ENCODE measurements around the gene NR4A1.

The NR4A1 gene

DNA sequence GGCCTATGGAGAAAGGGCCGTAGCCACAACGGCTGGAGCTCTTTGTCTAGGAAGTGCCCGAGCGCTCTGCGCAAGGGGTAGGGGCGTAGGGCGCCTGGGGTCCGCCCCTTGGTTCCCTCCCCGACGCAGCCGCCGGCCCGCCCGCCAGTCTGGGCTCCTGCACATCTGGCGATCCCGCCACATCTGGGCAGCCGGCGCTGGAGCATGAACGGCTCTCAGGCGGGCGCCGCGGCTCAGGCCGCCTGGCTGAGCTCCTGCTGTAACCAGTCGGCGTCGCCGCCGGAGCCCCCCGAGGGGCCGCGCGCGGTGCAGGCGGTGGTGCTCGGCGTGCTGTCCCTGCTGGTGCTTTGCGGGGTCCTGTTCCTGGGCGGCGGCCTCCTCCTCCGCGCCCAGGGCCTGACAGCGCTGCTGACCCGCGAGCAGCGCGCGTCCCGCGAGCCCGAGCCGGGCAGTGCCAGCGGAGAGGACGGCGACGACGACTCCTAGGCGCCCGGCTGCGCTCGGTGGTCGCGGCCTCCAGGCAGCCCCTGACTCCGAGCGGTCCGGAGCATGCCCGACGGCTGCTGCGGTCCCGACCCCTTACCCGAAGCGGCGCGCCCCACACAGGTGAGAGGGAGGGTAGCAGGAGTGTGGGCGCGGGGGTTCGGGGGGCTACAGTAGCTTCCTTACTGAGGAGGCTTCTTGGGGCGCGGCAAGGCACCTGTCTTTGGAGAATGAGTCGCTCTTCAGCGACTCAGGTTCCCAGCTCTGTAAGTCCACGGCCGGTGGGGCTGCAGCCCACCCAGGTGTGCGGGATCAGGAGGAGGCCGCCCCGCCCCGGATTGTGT lies 28.5 kb downstream of the NR4A1 start, which contains the start of gene SMIM41:
TSS of gene SMIM41 (plus strand) at position 129 of the 827 bp plus-strand sequence. CDS start at position 205, 76 bp downstream.
- no peak for DNase-seq

DNA sequence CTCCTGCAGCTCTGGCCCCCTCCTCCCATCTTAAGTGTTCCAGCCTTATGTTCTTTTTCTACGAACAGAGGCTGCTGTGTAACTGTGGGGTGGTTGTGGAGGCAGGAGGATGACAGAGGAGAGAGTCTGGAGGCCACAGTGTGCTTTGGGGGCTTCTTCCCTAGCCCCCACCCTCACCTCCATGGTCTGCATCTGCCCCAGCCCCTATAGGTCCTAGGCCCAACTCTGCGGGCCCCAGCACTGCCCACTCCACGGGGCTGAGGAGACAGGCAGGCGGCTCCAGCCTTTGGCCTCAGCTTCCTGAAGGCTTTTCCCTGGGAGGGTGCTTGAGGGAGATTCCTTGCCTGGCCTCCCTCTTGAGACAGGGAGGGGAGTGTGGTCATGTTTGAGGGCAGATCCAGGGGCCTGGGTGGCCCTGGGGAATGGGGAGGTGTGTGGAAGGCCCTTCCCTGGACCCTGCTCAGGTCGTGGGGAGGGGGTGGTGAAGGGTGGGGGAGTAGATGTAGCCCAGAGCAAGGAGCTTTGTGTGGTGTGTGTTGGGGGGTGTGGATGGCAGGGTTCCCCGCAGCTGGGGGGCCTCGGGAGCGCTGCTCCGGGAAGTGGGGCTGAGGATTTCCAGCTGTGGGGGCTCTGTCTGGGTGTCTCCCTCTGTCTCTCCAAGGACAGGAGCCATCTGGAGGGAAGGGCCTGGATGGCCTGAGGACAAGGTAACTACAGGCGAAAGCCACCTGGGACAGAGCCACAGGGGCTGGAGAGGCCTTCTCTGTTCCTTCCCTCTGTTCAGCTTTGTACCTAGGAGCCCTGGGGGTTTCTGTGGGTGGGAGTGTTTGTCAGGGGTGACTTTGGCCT lies 29.4 kb downstream of the NR4A1 start:
- DNase-seq, result no peak

DNA sequence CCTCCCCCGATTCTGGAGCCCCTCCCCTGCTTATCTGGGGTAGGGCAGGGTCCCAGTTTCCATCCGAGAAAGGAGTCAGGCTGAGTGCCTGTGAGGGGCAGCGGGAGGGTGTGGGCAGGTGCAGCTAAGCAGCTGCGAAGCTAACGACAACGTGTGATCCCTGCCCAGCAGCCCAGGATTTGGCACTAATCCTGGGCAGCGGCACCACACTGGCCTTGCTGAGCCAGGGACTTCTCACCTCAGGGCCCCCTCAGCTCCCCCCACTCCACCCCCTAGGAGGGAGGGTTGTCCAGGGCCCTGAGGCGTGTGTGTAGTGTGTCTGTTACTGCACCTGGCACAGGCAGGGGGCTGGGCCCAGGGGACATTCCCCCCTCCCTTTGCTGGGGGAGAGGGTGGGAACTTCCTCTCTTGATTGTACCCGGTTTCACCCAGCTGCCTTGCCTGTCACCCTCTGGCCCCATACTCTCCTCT lies 30.1 kb downstream of the NR4A1 start:
- DNase-seq, result no peak

DNA sequence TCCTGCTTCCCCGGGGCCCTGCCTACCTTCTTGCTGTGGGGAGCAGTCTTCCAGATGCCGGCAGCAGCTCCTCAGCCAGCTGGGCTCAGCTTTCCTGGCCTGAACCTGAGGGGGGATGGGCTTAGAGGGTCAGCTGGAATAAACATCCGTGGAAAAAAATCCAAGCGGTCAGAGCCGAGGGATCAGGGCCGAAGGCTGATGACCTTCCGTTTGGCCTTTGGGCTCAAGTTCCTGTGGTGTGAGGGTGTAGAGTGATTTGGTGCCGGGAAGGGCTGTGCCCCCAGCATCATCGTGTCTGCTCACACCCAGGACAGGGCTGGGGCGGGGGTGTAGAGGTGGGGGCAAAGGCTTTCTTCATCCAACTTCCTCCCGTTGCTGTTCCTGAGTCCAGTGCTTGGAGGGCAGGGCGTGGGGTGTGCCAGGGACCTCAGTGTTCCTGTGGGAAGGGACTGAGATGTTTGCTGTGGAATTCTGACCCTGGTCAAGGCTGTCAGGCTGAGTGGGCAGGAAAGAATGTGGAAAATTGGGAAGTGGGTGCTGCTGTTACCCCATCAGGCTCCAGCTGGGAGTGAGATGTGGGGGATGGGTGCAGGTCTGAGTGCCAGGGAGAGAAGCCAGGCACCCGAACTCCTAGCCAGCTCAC lies 30.9 kb downstream of the NR4A1 start:
- peak; percentile 12 for DNase-seq

DNA sequence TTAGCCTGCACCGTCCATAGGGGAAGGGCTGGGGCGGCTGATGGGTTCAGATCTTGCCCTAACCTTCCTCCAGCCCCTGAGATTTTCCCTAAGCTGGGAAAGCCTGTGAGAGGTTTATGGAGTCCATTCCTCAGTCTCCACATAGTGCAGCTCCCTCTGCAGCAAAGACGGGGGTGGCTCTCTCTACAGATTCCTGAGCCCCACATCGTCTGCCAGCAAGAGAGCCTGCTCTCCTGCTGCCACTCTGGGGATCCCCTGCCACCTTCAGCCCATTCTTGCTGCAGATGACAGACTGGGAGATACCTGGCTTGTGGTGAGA lies 31.4 kb downstream of the NR4A1 start:
- DNase-seq, result no peak

DNA sequence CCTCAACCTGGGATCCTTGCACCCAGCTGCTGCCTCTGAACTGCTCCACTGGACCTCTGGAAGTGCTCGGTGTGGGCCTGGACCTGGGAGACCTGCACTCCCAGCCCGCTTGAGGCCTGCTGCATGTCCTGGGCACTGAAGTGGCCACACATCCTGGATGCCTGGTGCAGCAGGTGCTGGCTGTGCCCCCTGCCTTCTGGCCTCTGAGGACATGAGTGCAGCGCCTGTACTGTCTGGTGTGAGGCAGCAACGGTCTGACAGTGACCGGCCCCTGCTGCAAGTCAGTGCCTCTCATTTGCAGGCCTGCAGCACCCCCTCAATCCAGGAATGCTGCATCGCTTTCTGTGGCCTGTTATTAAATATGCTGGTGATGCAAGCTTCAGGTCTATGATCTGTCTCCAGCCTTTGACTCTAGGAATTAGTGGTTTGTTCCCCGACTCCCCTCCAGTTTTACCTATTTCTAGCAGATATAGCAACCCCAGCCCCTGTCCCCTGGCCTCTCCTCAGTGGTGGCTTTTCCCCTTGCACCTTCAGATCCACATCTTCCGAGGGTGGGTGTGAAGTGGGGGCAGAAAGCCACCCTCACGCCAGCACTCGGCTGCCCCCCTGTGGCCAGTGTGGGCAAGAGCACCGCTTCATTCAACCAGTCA lies 31.9 kb downstream of the NR4A1 start:
- peak; percentile 44 for DNase-seq

DNA sequence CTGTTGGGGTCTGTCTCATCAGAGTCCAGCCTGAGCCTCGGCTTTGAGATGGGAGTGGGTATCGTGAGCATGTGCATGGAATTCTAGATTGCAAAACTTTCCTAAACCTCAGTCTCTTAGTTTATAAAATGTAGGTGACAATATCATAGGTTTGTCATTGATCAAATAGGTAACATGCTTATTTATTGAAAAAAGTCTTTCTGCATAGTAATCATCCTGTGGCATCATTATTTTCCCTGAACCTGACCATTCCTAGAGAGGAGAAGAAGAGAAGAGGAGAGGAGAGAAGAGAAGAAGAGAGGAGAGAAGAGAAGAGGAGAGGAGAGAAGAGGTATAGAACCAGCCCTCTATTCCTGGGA lies 32.4 kb downstream of the NR4A1 start:
- DNase-seq, result no peak

DNA sequence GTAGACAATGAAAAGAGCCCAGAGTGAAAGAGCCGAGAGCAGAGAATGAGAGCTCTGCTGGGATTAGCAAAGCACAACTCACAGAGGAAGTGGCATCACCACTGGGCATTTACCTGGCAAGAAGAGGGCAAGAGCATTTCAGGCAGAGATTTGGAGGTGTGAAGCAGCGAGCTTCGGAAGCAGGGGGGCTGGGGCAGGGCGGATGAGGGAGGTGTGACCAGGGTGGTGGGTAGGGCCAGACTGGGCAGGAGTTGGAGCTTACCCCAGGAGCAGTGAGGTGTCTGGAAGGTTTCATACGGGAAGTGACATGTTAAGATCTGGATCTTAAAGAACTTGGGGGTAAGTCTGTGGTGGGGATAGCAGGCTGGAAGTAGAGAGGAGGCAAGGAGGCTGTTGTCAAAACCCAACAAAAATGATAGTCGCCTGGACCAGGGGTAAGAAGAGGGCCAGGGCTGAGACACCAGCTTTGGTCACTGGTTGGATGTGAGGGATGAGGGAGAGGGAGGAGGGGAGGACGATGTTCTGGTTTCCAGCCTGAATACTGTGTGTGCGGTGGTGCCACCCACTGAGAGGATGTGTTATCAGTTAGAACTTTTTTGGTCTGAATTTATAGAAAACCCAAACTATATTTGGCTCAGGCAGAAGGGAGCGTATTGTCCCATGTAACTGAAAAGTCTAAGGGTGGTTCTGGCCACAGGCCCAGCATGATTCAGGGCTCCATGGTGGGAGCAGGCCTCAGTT lies 33.4 kb downstream of the NR4A1 start:
- no peak for DNase-seq

DNA sequence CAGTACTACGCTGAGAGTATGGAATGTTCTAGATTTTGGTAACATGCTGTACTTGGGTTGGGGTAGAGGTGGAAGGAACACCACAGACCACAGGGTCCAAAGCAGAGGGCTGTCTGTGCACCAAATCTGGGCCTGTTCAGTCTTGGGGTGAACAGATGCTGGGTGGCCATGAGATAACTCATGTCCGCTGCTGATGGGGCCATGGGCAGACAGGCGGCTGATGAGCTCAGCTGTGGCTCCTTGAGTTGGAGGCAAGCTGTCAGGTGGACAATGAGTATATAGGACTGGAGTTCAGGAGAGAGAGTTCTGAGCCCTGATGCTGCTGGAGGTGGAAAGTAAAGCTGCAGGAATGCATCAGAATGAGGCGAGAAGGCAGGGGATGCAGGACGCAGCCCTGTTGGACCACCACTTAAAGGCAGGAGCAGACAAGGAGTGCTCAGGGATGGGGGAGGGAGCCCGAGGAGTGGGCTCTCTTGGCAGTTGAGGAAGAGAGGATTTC lies 34.5 kb downstream of the NR4A1 start:
- no peak for DNase-seq

DNA sequence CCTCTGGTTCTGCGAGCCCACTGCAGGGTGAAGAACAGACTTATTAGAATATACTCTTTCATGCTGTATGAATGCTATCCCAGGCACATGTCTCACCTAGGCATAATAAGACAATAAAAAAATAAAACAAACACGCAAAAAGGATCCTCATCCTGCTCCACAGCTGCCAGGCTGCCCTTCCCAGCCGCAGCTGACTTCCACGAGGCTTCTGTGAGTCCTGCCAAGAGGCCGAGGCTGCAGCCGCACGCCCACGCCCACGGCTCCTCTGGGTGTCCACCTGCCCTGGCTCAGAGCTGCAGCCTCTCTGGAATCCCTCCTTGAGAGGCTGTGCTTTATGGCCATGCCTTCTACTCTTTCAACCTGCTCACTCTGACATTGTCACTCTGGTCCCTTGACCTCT lies 35.1 kb downstream of the NR4A1 start:
- DNase-seq, result no peak

DNA sequence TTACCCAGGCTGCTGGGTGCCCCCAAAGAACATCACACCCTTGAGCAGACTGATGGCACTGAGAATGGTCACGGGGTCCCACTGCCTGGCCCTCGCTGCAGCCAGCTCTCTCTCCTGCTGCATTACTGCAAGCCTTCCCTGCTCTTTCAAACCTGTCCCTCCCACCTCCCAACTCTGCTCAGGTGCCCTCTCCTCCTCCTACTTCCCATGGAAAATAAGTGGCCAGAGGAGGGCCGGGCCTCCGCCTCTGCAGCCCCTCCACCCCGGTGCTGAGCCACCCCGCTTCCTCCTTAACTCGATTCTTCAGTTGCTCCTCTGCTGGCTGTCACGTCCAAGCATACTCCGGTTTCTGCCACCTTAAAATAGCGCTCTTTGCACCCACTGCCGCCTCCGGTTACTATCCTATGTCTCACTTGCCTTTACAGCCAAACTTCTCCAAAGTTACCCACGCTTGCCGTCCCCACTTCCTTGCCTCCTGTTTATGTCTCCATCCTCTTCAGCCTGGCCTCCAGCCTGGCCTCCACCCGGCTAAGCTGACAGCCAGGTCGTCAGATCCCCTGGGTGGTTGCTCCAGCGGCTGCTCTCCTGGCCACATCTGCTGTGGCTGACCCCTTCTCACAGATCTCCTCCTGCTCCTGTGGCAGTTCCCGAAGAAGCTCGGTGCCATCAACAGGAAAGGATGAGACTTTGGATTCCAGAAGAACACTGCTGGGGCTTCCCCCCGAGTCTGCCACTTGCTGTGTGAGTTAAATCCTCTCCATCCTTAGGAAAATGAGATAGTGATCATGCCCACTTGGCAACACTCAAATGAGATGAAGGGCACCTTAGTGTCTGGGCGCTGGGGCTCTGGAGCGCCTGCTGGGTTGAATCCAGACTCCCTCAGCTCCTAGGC lies 35.9 kb downstream of the NR4A1 start:
- no peak for DNase-seq

DNA sequence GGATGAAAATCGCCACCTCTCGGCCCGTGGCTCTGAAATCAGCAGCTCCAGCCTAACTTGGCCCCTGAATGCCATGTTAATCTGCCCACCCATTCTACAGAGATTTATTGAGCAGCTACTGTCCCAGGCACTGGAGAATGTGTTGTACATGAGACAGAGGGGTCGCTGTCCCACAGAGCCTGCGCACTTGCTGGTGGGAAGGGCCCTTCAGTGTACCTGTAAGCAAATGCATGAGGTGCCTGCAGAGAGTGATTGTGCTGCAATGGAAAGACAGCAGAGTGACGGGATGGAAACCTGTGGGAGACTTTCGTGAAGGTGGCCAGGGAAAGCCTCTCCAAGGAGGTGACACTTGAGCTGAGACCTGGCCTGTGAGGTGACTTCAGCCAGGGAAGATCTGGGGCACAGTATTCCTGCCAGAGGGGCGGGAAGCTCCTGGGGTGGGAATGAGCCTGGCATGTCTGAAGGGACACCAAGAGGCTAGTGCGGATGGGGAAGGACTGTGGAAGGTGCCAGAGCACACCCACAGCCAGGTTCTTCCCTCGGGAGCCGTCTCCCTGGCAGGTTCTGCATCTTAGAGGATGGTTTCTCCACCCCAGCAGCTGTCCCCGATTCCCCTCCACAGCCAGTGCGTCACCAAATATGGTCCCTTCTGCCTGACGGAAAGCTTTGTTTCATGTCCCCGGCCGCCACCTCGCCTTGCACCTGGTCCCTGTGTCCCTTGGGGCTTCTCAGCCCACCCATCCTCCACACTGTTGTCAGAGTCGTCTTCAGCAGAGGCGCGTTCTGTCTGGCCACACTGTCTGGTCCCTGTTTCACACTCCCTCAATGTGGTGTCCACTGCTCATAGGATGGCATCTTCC lies 36.9 kb downstream of the NR4A1 start:
- DNase-seq, result no peak

DNA sequence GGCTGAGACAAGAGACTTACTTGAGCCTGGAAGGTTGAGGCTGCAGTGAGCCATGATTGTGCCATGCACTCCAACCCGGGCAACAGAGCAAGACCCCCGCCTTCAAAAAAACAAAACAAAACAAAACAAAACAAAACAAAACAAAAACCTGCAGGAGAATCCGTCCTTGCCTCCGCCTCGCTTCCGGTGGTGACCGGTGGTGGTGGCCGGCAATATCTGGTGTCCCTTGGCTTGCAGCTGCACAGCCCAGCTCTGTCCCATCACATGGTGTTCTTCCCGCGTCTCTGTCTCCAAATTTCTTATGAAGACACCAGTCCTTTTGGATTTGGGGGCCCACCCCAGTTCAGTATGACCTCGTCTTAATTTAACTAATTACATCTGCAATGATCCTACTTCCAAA lies 38.2 kb downstream of the NR4A1 start:
- DNase-seq, result no peak

DNA sequence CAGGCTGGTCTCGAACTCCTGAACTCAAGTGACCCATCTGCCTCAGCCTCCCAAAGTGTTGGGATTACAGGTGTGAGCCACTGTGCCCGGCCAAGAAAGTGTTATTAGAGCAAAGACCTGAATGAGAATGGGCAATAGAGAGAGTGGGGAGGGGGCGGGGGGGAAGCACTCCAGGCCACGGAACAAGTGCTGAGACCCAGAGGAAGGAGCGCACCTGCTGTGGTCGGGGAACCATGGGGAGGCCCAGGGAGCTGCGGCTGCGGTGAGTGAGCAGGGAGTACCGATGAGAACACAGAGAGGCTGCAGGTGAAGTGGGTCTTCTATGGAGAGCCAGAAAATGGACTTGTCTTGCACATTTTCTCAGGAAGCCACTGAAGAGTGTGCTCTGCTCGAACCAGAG lies 39.0 kb downstream of the NR4A1 start:
- DNase-seq, result no peak

DNA sequence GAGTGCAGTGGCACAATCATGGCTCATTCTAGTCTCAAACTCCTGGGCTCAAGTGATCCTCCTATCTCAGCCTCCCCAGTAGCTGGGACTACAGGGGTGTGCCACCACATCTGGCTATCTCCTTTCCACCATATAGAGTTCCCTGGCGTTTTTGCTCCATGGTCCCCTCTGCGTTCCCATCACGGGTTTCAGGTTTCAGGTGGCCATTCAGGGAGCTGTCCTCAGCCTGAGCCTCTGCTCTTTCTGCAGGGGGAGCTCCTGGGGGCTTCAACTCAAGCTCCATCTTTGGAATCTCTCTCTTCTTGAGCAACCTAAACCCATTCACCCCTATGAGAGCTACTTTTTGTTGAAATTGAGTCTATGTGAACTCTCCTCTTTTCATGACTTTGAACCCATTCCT lies 39.8 kb downstream of the NR4A1 start:
- DNase-seq, result no peak

DNA sequence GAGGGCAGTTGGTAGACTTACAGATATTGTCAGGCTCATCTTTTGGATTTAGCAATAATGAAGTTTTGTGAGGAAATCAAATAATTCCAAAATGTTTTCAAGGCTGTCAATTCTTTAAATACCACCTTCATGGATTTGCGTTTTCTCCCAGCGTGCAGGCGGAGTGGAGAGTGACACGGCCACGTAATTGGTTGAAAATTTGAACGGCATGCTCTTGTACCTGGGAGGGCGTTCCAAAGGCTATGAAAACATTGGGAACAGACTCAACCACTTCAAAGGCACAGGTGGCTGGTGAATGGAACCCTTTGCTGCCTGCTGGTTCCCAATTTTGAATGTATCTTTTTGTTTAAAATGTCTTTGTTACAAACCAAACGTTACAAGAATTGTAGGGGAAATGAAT lies 40.6 kb downstream of the NR4A1 start:
- no peak for DNase-seq

DNA sequence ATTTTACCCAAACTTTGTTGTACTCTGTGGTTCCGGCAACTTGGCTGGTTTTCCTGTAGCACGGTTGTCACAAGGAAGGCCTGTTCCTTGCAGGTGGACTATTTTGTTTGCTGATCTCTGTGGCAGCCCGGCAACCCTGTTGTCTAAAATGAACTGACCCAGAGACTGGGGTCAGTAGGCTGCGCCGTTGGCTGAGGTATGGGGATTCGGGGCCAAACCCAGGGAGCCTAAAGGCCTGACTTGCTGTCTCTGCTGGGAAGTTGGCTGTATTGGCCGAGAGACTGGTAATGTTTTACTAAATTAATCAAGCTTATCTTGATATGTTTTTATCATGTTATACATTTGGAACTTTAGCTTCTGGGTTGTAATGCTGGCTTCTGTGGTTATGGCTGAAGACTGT lies 42.1 kb downstream of the NR4A1 start:
- DNase-seq, result no peak

DNA sequence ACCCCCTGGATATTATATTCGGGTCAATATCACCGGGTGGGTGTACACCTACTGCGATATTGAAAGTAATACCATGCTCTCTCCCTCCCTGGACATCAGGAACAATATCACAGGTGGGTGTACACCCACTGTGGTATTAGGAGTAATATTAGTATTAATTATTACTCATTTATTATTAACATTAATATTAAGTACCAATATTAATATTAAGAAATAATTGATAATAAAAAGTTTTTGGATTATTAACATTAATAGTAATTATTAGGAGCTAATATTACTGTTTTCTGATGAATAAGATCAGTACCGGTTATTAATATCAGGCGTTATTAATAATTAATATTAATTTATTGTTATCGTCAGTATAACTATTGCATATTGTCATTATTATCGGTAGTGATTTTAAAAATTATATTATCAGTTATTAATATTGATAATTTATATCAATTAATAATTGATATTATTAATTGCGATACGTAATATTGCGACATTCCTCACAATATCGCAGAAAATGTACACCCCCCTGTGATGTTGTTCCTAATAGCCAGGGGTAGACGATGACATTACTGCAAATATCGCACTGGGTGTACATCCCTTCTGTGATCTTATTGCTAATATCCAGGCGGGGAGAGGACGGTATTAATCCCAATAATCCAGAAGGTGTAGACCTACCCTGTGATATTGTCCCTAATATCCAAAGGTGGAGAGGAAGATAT lies 45.2 kb downstream of the NR4A1 start:
- no peak for DNase-seq

DNA sequence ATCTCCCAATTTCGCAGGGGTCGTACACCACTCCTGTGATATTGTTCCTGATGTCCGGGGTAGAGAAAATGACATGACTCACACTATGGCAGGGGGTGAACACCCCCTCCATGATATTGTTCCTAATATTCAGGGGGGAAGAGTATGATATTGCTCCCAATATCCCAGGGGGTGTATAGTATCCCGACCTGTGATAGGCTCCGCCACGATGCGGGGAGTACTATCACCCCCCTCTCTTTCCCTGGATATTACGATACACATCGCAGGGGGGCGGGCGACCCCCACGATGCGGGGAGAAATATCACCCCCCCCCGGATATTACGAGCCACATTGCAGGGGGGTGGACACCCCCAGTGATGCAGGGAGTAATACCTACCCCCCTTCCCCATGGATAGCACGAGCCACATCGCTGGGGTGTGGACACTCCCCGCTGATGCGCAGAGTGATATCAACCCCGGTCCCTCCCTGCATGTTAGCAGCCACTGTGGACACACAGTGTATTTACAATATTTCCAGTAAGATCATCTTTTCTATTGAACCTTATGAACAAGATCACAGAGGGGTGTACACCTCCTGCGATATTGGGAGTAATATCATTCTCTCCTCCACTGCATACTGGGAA lies 45.9 kb downstream of the NR4A1 start:
- no peak for DNase-seq

Data from fibroblast of skin of back (primary cell).